Omental fat pad (tissue), 4 donors: ENCODE measurements around the gene TLR1. TPM values are rescaled to one million over a fixed set of nuclear protein-coding genes. Genes with fewer than 3 reads are reported as not detected.
"Not testable (repeated sequence)": the region's sequence is repeated elsewhere in the genome, so short reads cannot be mapped to it uniquely, and the experiment has no call there.

Experiments used
- ATAC-seq: fragments of 150-250 bp; one replicate; pipeline ENCODE4 v1.9.1; 2016; ENCODE audit warnings: mild to moderate bottlenecking, moderate library complexity; ENCODE audit not compliant: low FRiP score
- DNase-seq: peaks from one replicate; pipeline ENCODE4 v3.0.0-alpha.2; 2019; ENCODE audit warnings: low spot score
- CTCF ChIP-seq, 3 donors: fragments of 450-650 bp; IDR thresholded peaks; one replicate each; pipeline ENCODE4 v1.5.1; 2016 to 2017; ENCODE audit warnings: antibody characterized with exemption in 3 of 3, mild to moderate bottlenecking in 3 of 3, moderate library complexity in 2 of 3
- total RNA-seq, 4 donors: library from RNA; depleted of rRNA; stranded (reverse); fragments of >200 nt; gene quantifications; one replicate each; pipeline ENCODE4 v1.1.0, GENCODE V29; 2016

The TLR1 gene
- total RNA-seq, 4 donors from 2014 or later, result 17.0 to 35.8 (median 27.1) TPM

- no peak for ATAC-seq
- TF ChIP-seq CTCF (IDR thresholded peaks at IDR 0.05), result no peak
- DNase-seq, result no peak
Observed at GRCh38 chr4:38774181-38774955, 30.2 kb downstream of the TLR1 start.

GRCh38 chr4:38770281-38770680, 34.3 kb downstream of the TLR1 start:
- ATAC-seq, DNase-seq: not testable (repeated sequence)

- no peak for ATAC-seq
- no peak for DNase-seq
- TF ChIP-seq CTCF (IDR thresholded peaks at IDR 0.05), result no peak
Observed at GRCh38 chr4:38769857-38770256, 34.7 kb downstream of the TLR1 start.

GRCh38 chr4:38769441-38769840, 35.1 kb downstream of the TLR1 start:
- no peak for TF ChIP-seq CTCF (IDR thresholded peaks at IDR 0.05)
- DNase-seq (no peak), ATAC-seq (no peak)

GRCh38 chr4:38768968-38769394, 35.6 kb downstream of the TLR1 start:
- DNase-seq (no peak), ATAC-seq (peak; percentile 44)
- no peak for TF ChIP-seq CTCF (IDR thresholded peaks at IDR 0.05)

- DNase-seq, ATAC-seq: not testable (repeated sequence)
Observed at GRCh38 chr4:38766940-38767339, 37.7 kb downstream of the TLR1 start.

GRCh38 chr4:38765382-38765781, 39.2 kb downstream of the TLR1 start:
- ATAC-seq (no peak), DNase-seq (no peak)
- no peak for TF ChIP-seq CTCF (IDR thresholded peaks at IDR 0.05)

GRCh38 chr4:38764277-38764676, 40.3 kb downstream of the TLR1 start:
- no peak for TF ChIP-seq CTCF (IDR thresholded peaks at IDR 0.05)
- DNase-seq (no peak), ATAC-seq (no peak)
